DND-41 (cell line): Measurements from ENCODE around the gene GFRAL.

ENCODE experiments used
- ATAC-seq: fragments of 200-7000 bp; cut with Tn5 transposase; 3 replicates; pipeline ENCODE4 v1.9.1; 2021; ENCODE audit warnings: low read depth; ENCODE audit not compliant: insufficient read depth
- DNase-seq: peaks from one replicate; pipeline ENCODE4 v3.0.0-alpha.2; 2020
- H2AFZ ChIP-seq: 2 replicates; pipeline ENCODE4 v1.6.0; 2012; ENCODE audit warnings: low read depth, low read length
- H3K27ac ChIP-seq: 2 replicates; pipeline ENCODE4 v1.5.1; 2012; ENCODE audit warnings: low read length, inconsistent platforms
- H3K27me3 ChIP-seq: fragments of 200-600 bp; sonication (generic); 2 replicates; pipeline ENCODE4 v1.6.0; 2012; ENCODE audit warnings: low read length, mild to moderate bottlenecking, inconsistent platforms; ENCODE audit not compliant: insufficient read depth, poor library complexity
- H3K36me3 ChIP-seq: 2 replicates; pipeline ENCODE4 v1.5.1; 2012; ENCODE audit warnings: low read length, inconsistent platforms; ENCODE audit not compliant: insufficient read depth
- H3K4me1 ChIP-seq: 2 replicates; pipeline ENCODE4 v1.5.1; 2012; ENCODE audit warnings: mild to moderate bottlenecking, low read length; ENCODE audit not compliant: insufficient read depth
- H3K4me2 ChIP-seq: 2 replicates; pipeline ENCODE4 v1.6.0; 2012; ENCODE audit warnings: mild to moderate bottlenecking, moderate library complexity, low read length, inconsistent platforms; ENCODE audit not compliant: insufficient read depth
- H3K4me3 ChIP-seq, 2 experiments: fragments of 200-600 bp in 1 of 2; shearing (Covaris generic) in 1 of 2; 2 replicates each; pipeline ENCODE4 v1.5.1; 2012 to 2016; ENCODE audit warnings: inconsistent platforms in 2 of 2, low read length in 2 of 2, mild to moderate bottlenecking in 2 of 2, low read depth in 1 of 2, moderate library complexity in 1 of 2
- H3K79me2 ChIP-seq: 2 replicates; pipeline ENCODE4 v1.6.0; 2012; ENCODE audit warnings: low read length, inconsistent platforms; ENCODE audit not compliant: insufficient read depth
- H3K9ac ChIP-seq: 2 replicates; pipeline ENCODE4 v1.6.0; 2012; ENCODE audit warnings: low read depth, mild to moderate bottlenecking, inconsistent platforms, low read length, moderate library complexity
- H3K9me3 ChIP-seq: 2 replicates; pipeline ENCODE4 v1.5.1; 2012; ENCODE audit warnings: low read length, moderate library complexity, mild to moderate bottlenecking, inconsistent platforms; ENCODE audit not compliant: insufficient read depth, severe bottlenecking
- H4K20me1 ChIP-seq: 2 replicates; pipeline ENCODE4 v1.6.0; 2012; ENCODE audit warnings: low read length; ENCODE audit not compliant: insufficient read depth
- CTCF ChIP-seq: IDR thresholded peaks from 2 replicates; pipeline ENCODE4 v1.5.1; 2012; ENCODE audit warnings: borderline replicate concordance, low read length, moderate library complexity, mild to moderate bottlenecking; ENCODE audit not compliant: poor library complexity, severe bottlenecking; ENCODE audit errors: extremely low read depth
- EZH2 ChIP-seq: IDR thresholded peaks from 3 replicates; pipeline ENCODE4 v1.6.1; 2012; ENCODE audit warnings: borderline replicate concordance, low read depth, mild to moderate bottlenecking, moderate library complexity, low read length, inconsistent platforms; ENCODE audit not compliant: severe bottlenecking

The GFRAL gene

GRCh38 chr6:55320696-55321086 is 6.6 kb upstream of the GFRAL start:
- Histone ChIP-seq H2AFZ (no peak overlapping the region), H3K9me3 (no peaks in the 10 kb centered on the region), H3K4me3 (no peak overlapping the region), H3K27ac (no peak overlapping the region), H3K27me3 (no peaks in the 10 kb centered on the region), H3K36me3 (no peaks in the 10 kb centered on the region), H3K4me2 (no peak overlapping the region), H3K9ac (no peak overlapping the region), H3K4me1 (no peaks in the 10 kb centered on the region), H4K20me1 (no peaks in the 10 kb centered on the region), H3K79me2 (no peaks in the 10 kb centered on the region)
- ATAC-seq: no peak
- DNase-seq: no peak
- TF ChIP-seq CTCF (no peak), EZH2 (no peak)

GRCh38 chr6:55377150-55377549 is 49.9 kb downstream of the GFRAL start:
- Histone ChIP-seq H3K4me3 (no peak overlapping the region), H3K9ac (no peak overlapping the region), H3K36me3 (no peaks in the 10 kb centered on the region), H3K27ac (no peak overlapping the region), H2AFZ (no peak overlapping the region), H3K79me2 (no peaks in the 10 kb centered on the region), H3K27me3 (no peaks in the 10 kb centered on the region), H3K9me3 (no peaks in the 10 kb centered on the region), H4K20me1 (no peaks in the 10 kb centered on the region), H3K4me2 (no peak overlapping the region), H3K4me1 (no peaks in the 10 kb centered on the region)
- DNase-seq (no peak), ATAC-seq (no peak)
- TF ChIP-seq EZH2: no peak
- TF ChIP-seq CTCF: no peak

- no peak for ATAC-seq
- Histone ChIP-seq H3K9ac (no peak overlapping the region), H2AFZ (no peak overlapping the region), H3K79me2 (no peaks in the 10 kb centered on the region), H3K36me3 (no peaks in the 10 kb centered on the region), H4K20me1 (no peaks in the 10 kb centered on the region), H3K4me2 (no peak overlapping the region), H3K27me3 (no peaks in the 10 kb centered on the region), H3K4me1 (no peaks in the 10 kb centered on the region), H3K4me3 (no peak overlapping the region), H3K27ac (no peak overlapping the region), H3K9me3 (no peaks in the 10 kb centered on the region)
- TF ChIP-seq EZH2: no peak
- no peak for TF ChIP-seq CTCF
- no peak for DNase-seq
Measured at GRCh38 chr6:55379471-55379870, 52.2 kb downstream of the GFRAL start.

DNA sequence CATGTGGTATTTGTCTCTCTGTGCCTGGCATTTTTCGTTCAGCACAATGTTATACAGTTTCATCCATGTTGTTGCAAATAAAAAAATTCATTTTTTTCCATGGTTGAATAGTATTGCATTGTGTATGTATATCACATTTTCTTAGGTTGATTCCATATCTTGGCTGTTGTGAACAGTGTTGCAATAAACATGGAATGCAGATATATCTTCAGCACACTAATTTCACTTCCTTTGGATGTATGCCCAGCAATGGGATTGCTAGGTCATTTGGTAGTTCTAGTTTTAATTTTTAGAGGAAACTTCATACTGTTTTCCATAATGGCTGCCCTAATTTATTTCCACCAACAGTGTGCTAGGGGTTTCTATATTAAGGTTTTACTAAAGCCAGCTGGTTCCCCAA is 52.6 kb downstream of the GFRAL start:
- TF ChIP-seq CTCF (no peak), EZH2 (no peak)
- ATAC-seq (no peak), DNase-seq (no peak)
- Histone ChIP-seq H2AFZ (no peak overlapping the region), H3K9me3 (no peaks in the 10 kb centered on the region), H3K36me3 (no peaks in the 10 kb centered on the region), H3K4me3 (no peak overlapping the region), H3K27ac (no peak overlapping the region), H3K4me1 (no peaks in the 10 kb centered on the region), H3K27me3 (no peaks in the 10 kb centered on the region), H4K20me1 (no peaks in the 10 kb centered on the region), H3K4me2 (no peak overlapping the region), H3K79me2 (no peaks in the 10 kb centered on the region), H3K9ac (no peak overlapping the region)
